ENCODE measurements around the gene KRT6A.

DNA sequence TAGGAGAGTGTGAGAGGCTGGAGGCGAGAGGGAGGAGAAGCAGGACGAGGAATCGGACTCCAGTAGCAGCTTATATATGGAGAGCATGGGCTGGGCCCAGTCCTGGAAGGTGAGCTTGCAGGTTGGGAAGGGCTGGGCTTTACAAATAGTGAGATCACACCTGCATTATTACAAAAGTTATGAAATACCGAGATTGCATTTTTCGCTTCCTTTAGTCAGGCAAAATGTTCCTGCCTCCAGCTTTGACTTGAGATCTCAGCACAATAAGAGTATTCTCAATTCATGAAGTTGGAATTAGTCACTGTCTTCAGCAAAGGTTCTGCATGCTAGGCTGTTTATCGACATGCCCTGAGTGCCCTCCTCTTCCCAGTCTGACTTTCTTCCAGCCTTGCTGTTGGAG is 41.0 kb downstream of the KRT6A start, which contains the start of gene KRT6B:
- TF ChIP-seq EZH2 (IDR thresholded peaks at IDR 0.05) (no peak), EZH2phosphoT487 (IDR thresholded peaks at IDR 0.05) (no peak)
- TF ChIP-seq, protein P1, sequence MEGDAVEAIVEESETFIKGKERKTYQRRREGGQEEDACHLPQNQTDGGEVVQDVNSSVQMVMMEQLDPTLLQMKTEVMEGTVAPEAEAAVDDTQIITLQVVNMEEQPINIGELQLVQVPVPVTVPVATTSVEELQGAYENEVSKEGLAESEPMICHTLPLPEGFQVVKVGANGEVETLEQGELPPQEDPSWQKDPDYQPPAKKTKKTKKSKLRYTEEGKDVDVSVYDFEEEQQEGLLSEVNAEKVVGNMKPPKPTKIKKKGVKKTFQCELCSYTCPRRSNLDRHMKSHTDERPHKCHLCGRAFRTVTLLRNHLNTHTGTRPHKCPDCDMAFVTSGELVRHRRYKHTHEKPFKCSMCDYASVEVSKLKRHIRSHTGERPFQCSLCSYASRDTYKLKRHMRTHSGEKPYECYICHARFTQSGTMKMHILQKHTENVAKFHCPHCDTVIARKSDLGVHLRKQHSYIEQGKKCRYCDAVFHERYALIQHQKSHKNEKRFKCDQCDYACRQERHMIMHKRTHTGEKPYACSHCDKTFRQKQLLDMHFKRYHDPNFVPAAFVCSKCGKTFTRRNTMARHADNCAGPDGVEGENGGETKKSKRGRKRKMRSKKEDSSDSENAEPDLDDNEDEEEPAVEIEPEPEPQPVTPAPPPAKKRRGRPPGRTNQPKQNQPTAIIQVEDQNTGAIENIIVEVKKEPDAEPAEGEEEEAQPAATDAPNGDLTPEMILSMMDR (IDR thresholded peaks at IDR 0.05) = no peak

All from neural progenitor cell (in vitro differentiated cells).